Measurements from ENCODE around the gene RRAS2.

The RRAS2 gene

DNA sequence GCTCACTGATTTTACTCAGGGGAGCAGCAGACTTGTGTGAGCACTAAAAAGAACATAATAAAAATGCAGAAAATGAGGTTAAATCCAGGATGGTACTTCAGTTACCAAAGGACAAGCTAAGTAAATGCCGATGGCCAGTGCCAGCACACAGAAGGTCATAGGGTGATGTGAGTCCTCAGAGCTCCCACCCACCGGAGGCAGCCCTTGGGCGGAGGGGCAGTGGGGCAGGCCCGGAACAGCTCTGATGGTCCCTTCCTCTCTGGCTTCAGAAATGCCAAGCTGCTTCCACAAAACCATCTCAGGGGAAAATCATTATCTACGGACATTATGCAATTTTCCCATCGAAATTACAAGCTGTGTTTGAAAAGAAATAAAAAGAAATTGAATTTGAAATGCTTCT, 124.5 kb downstream of the RRAS2 start:
- TF ChIP-seq, protein P1, sequence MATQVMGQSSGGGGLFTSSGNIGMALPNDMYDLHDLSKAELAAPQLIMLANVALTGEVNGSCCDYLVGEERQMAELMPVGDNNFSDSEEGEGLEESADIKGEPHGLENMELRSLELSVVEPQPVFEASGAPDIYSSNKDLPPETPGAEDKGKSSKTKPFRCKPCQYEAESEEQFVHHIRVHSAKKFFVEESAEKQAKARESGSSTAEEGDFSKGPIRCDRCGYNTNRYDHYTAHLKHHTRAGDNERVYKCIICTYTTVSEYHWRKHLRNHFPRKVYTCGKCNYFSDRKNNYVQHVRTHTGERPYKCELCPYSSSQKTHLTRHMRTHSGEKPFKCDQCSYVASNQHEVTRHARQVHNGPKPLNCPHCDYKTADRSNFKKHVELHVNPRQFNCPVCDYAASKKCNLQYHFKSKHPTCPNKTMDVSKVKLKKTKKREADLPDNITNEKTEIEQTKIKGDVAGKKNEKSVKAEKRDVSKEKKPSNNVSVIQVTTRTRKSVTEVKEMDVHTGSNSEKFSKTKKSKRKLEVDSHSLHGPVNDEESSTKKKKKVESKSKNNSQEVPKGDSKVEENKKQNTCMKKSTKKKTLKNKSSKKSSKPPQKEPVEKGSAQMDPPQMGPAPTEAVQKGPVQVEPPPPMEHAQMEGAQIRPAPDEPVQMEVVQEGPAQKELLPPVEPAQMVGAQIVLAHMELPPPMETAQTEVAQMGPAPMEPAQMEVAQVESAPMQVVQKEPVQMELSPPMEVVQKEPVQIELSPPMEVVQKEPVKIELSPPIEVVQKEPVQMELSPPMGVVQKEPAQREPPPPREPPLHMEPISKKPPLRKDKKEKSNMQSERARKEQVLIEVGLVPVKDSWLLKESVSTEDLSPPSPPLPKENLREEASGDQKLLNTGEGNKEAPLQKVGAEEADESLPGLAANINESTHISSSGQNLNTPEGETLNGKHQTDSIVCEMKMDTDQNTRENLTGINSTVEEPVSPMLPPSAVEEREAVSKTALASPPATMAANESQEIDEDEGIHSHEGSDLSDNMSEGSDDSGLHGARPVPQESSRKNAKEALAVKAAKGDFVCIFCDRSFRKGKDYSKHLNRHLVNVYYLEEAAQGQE (IDR thresholded peaks at IDR 0.05; ENCODE audit: insufficient read depth in 1 of 2, low read depth in 2 of 2, low read length in 2 of 2) = no peak
- no peak for TF ChIP-seq TAF1 (IDR thresholded peaks at IDR 0.05; ENCODE audit: borderline replicate concordance, insufficient read depth, low read length)
- TF ChIP-seq FOXP2 (optimal IDR thresholded peaks at IDR 0.05; ENCODE audit: borderline replicate concordance, extremely low read depth, extremely low read length, insufficient read depth) = no peak
- no peak for TF ChIP-seq SIN3A (IDR thresholded peaks at IDR 0.05; ENCODE audit: borderline replicate concordance, insufficient read depth, low read length)
- no peak for TF ChIP-seq POLR2AphosphoS5 (IDR thresholded peaks at IDR 0.05; ENCODE audit: low read depth, low read length)

DNA sequence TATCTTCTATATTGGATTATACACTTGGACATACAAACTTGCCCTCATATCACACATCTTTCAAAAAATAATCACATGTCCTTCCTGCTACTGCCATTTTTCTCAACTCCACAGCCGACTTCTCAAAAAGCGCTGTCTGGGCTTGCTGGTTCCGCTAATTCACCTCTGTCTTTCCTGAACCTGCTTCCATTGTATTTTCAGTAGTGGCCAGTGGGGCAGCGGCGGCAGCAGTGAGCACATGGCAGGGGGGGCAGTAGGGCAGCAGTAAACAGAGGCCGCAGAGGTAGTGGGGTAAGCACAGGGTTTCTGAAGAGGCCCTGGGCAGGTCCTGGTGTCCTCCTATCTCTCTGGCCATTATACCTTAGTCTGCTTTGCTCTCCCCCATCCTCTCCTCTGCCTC, 126.3 kb downstream of the RRAS2 start:
- TF ChIP-seq SIN3A (IDR thresholded peaks at IDR 0.05; ENCODE audit: borderline replicate concordance, insufficient read depth, low read length) (no peak), TAF1 (IDR thresholded peaks at IDR 0.05; ENCODE audit: borderline replicate concordance, insufficient read depth, low read length) (no peak)

DNA sequence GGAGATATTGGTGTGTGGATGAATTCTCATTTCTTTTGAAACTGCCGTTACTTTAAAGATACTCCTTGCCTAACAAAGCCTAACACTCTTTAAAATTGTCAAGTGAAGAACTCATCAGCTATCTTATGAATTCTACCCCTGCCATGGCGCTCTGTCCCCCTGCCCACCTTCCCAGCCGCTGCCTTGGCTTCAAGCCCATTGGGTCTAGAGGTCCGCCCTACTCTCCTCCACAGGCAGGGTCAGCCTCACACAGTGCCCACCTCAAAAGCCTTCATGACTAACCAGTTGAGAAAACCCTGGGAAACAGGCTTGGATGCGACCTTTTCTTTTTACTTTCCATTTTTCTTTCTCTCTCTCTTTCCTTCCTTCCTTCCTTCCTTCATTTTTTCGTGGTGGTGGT, 128.6 kb downstream of the RRAS2 start:
- TF ChIP-seq TAF1 (IDR thresholded peaks at IDR 0.05; ENCODE audit: borderline replicate concordance, insufficient read depth, low read length) (no peak), SIN3A (IDR thresholded peaks at IDR 0.05; ENCODE audit: borderline replicate concordance, insufficient read depth, low read length) (no peak), POLR2AphosphoS5 (IDR thresholded peaks at IDR 0.05; ENCODE audit: low read depth, low read length) (no peak), FOXP2 (optimal IDR thresholded peaks at IDR 0.05; ENCODE audit: borderline replicate concordance, extremely low read depth, extremely low read length, insufficient read depth) (no peak)
- TF ChIP-seq, protein P1 (IDR thresholded peaks at IDR 0.05; ENCODE audit: insufficient read depth in 1 of 2, low read depth in 2 of 2, low read length in 2 of 2) = no peak

DNA sequence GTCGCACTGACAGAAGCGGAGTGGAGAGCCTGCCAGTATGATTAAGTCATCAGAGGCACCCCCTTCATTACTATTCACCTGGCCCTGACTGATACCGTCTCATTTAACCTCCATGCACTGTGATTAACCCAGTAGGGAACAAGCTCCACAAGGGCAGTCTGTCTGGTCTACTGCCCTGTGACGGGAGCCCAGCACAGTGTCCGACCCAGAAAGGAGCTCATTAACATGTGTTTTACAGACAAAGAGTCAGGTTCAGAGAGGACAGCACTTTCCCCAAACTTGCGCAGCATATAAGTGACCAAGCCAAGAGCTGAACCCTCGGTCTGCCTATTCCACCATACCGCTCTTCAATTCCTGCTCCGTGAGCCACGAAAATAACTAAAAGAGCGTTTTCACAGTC, 129.5 kb downstream of the RRAS2 start:
- TF ChIP-seq TAF1 (IDR thresholded peaks at IDR 0.05; ENCODE audit: borderline replicate concordance, insufficient read depth, low read length) (no peak), POLR2AphosphoS5 (IDR thresholded peaks at IDR 0.05; ENCODE audit: low read depth, low read length) (no peak), FOXP2 (optimal IDR thresholded peaks at IDR 0.05; ENCODE audit: borderline replicate concordance, extremely low read depth, extremely low read length, insufficient read depth) (no peak), SIN3A (IDR thresholded peaks at IDR 0.05; ENCODE audit: borderline replicate concordance, insufficient read depth, low read length) (no peak)
- TF ChIP-seq, protein P1 (IDR thresholded peaks at IDR 0.05; ENCODE audit: insufficient read depth in 1 of 2, low read depth in 2 of 2, low read length in 2 of 2) = no peak

DNA sequence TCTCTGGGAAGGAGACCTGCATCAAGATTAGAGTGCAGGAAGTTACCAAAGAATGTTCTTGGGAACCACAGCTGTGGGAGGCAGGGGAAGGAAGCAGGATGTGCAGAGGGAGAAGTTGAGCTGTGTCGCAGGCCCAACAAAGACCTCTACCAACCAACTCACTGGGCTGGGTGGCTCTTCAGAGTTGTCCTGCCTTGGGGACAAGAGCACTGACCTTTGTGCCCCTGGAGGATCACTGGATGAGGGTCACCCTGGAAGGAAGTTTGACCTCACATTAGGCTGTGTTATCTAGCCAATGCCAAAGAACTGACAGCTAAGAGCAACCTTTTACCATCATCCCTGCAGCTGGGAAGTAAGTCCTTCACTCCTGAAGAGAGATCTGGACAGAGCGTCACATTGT, 130.6 kb downstream of the RRAS2 start:
- TF ChIP-seq TAF1 (IDR thresholded peaks at IDR 0.05; ENCODE audit: borderline replicate concordance, insufficient read depth, low read length) (no peak), SIN3A (IDR thresholded peaks at IDR 0.05; ENCODE audit: borderline replicate concordance, insufficient read depth, low read length) (no peak), POLR2AphosphoS5 (IDR thresholded peaks at IDR 0.05; ENCODE audit: low read depth, low read length) (no peak), FOXP2 (optimal IDR thresholded peaks at IDR 0.05; ENCODE audit: borderline replicate concordance, extremely low read depth, extremely low read length, insufficient read depth) (no peak)
- TF ChIP-seq, protein P1 (IDR thresholded peaks at IDR 0.05; ENCODE audit: insufficient read depth in 1 of 2, low read depth in 2 of 2, low read length in 2 of 2) = no peak
